Measurements from ENCODE around the gene ANKRD44.

ANKRD44 gene

GRCh38 chr2:196994764-196995163, 315.8 kb downstream of the ANKRD44 start:
- no peak for TF ChIP-seq FOXP2 (optimal IDR thresholded peaks at IDR 0.05; ENCODE audit: borderline replicate concordance, extremely low read depth, extremely low read length, insufficient read depth)
- TF ChIP-seq TAF1 (IDR thresholded peaks at IDR 0.05; ENCODE audit: borderline replicate concordance, insufficient read depth, low read length), result no peak
- TF ChIP-seq REST (IDR thresholded peaks at IDR 0.05; ENCODE audit: insufficient read depth in 1 of 2, low read depth in 2 of 2, low read length in 2 of 2), result no peak

- TF ChIP-seq POLR2AphosphoS5 (IDR thresholded peaks at IDR 0.05; ENCODE audit: low read depth, low read length), result no peak
- no peak for TF ChIP-seq FOXP2 (optimal IDR thresholded peaks at IDR 0.05; ENCODE audit: borderline replicate concordance, extremely low read depth, extremely low read length, insufficient read depth)
- no peak for TF ChIP-seq TAF1 (IDR thresholded peaks at IDR 0.05; ENCODE audit: borderline replicate concordance, insufficient read depth, low read length)
- no peak for TF ChIP-seq SIN3A (IDR thresholded peaks at IDR 0.05; ENCODE audit: borderline replicate concordance, insufficient read depth, low read length)
- no peak for TF ChIP-seq REST (IDR thresholded peaks at IDR 0.05; ENCODE audit: insufficient read depth in 1 of 2, low read depth in 2 of 2, low read length in 2 of 2)
These were observed 317.0 kb downstream of the ANKRD44 start for GRCh38 chr2:196993617-196994016.

GRCh38 chr2:196992466-196992865, 318.1 kb downstream of the ANKRD44 start:
- TF ChIP-seq POLR2AphosphoS5 (IDR thresholded peaks at IDR 0.05; ENCODE audit: low read depth, low read length) (no peak), FOXP2 (optimal IDR thresholded peaks at IDR 0.05; ENCODE audit: borderline replicate concordance, extremely low read depth, extremely low read length, insufficient read depth) (no peak), REST (IDR thresholded peaks at IDR 0.05; ENCODE audit: insufficient read depth in 1 of 2, low read depth in 2 of 2, low read length in 2 of 2) (no peak), SIN3A (IDR thresholded peaks at IDR 0.05; ENCODE audit: borderline replicate concordance, insufficient read depth, low read length) (no peak), TAF1 (IDR thresholded peaks at IDR 0.05; ENCODE audit: borderline replicate concordance, insufficient read depth, low read length) (no peak)

- TF ChIP-seq REST (IDR thresholded peaks at IDR 0.05; ENCODE audit: insufficient read depth in 1 of 2, low read depth in 2 of 2, low read length in 2 of 2), result no peak
- 0 out of 2 replicates have a peak, but pooled peaks have one; percentile 24 for TF ChIP-seq TAF1 (IDR thresholded peaks at IDR 0.05; ENCODE audit: borderline replicate concordance, insufficient read depth, low read length)
- TF ChIP-seq FOXP2 (optimal IDR thresholded peaks at IDR 0.05; ENCODE audit: borderline replicate concordance, extremely low read depth, extremely low read length, insufficient read depth), result peak; percentile 33
- no peak for TF ChIP-seq SIN3A (IDR thresholded peaks at IDR 0.05; ENCODE audit: borderline replicate concordance, insufficient read depth, low read length)
These were observed 319.7 kb downstream of the ANKRD44 start for GRCh38 chr2:196990788-196991461.

- TF ChIP-seq TAF1 (IDR thresholded peaks at IDR 0.05; ENCODE audit: borderline replicate concordance, insufficient read depth, low read length), result no peak
- TF ChIP-seq SIN3A (IDR thresholded peaks at IDR 0.05; ENCODE audit: borderline replicate concordance, insufficient read depth, low read length), result no peak
- TF ChIP-seq FOXP2 (optimal IDR thresholded peaks at IDR 0.05; ENCODE audit: borderline replicate concordance, extremely low read depth, extremely low read length, insufficient read depth), result no peak
- no peak for TF ChIP-seq REST (IDR thresholded peaks at IDR 0.05; ENCODE audit: insufficient read depth in 1 of 2, low read depth in 2 of 2, low read length in 2 of 2)
- no peak for TF ChIP-seq POLR2AphosphoS5 (IDR thresholded peaks at IDR 0.05; ENCODE audit: low read depth, low read length)
These were observed 320.5 kb downstream of the ANKRD44 start for GRCh38 chr2:196990092-196990491.

Measured in PFSK-1 (cell line).